C4-2B (cell line): ENCODE results near the gene MINDY4.

ENCODE experiments used
- H3K27ac ChIP-seq: fragments of 450-650 bp; 2 replicates; pipeline ENCODE4 v1.5.1; 2017
- ZFX ChIP-seq: fragments of 450-650 bp; IDR thresholded peaks from 2 replicates; pipeline ENCODE4 v1.6.1; 2017
- TF ChIP-seq, protein P1 (sequence below): fragments of 450-650 bp; conservative IDR thresholded peaks from 2 replicates; pipeline ENCODE4 v1.5.1; 2017; ENCODE audit warnings: mild to moderate bottlenecking

MINDY4 gene

GRCh38 chr7:30772984-30773383 is 1.8 kb downstream of the MINDY4 start:
- peak overlapping the region; percentile 21 for H3K27ac ChIP-seq
- TF ChIP-seq, protein P1, sequence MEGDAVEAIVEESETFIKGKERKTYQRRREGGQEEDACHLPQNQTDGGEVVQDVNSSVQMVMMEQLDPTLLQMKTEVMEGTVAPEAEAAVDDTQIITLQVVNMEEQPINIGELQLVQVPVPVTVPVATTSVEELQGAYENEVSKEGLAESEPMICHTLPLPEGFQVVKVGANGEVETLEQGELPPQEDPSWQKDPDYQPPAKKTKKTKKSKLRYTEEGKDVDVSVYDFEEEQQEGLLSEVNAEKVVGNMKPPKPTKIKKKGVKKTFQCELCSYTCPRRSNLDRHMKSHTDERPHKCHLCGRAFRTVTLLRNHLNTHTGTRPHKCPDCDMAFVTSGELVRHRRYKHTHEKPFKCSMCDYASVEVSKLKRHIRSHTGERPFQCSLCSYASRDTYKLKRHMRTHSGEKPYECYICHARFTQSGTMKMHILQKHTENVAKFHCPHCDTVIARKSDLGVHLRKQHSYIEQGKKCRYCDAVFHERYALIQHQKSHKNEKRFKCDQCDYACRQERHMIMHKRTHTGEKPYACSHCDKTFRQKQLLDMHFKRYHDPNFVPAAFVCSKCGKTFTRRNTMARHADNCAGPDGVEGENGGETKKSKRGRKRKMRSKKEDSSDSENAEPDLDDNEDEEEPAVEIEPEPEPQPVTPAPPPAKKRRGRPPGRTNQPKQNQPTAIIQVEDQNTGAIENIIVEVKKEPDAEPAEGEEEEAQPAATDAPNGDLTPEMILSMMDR, result no peak
- no peak for TF ChIP-seq ZFX

DNA sequence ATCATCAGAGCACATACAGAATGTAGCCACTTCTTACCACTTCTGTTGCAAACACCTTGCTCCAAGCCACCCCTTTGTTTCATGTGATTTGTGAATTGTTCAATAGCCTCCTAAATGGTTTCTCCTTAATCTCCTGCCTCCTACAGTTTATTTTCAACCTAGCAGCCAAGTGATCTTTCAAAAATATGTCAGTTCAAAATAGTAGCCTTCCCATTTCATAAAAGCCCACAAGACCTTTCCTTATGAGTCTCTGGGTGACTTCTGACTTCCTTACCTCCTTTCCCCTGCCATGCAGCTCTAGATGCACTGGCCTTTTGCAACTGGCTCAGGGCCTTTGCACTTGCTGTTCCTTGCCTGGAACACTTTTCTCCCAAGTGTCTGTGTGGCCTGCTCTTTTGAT is 4.8 kb downstream of the MINDY4 start:
- TF ChIP-seq, protein P1, result no peak
- TF ChIP-seq ZFX, result no peak

GRCh38 chr7:30776971-30777370 is 5.8 kb downstream of the MINDY4 start:
- TF ChIP-seq, protein P1, result no peak
- TF ChIP-seq ZFX, result no peak

More for the DNA sequence above, 4.8 kb downstream of the MINDY4 start:
- H3K27ac ChIP-seq, result no peak overlapping the region

GRCh38 chr7:30778255-30779025 is 7.2 kb downstream of the MINDY4 start:
- H3K27ac ChIP-seq, result peak overlapping the region; percentile 74
- TF ChIP-seq, protein P1, result no peak
- TF ChIP-seq ZFX, result no peak

More at GRCh38 chr7:30776971-30777370, 5.8 kb downstream of the MINDY4 start:
- H3K27ac ChIP-seq, result peak overlapping the region; percentile 74

- TF ChIP-seq, protein P1, result no peak
- TF ChIP-seq ZFX, result no peak
- no peak overlapping the region for H3K27ac ChIP-seq
Measured at GRCh38 chr7:30779574-30779973, 8.4 kb downstream of the MINDY4 start.

- H3K27ac ChIP-seq, result no peak overlapping the region
- TF ChIP-seq ZFX, result no peak
- TF ChIP-seq, protein P1, result no peak
Measured at GRCh38 chr7:30780941-30781340, 9.7 kb downstream of the MINDY4 start.

GRCh38 chr7:30782690-30783089 is 11.5 kb downstream of the MINDY4 start:
- H3K27ac ChIP-seq, result no peak overlapping the region
- TF ChIP-seq, protein P1, result no peak
- no peak for TF ChIP-seq ZFX
